HFFc6 (cell line): ENCODE data around the gene MAGI1. TPM values are rescaled to one million over a fixed set of nuclear protein-coding genes. Genes with fewer than 3 reads are reported as not detected.

ENCODE experiments used
- DNase-seq: peaks from one replicate; pipeline ENCODE4 v3.0.0-alpha.2; 2018
- H3K27ac Mint-ChIP-seq: 2 replicates; pipeline ENCODE4 v1.8.0; 2020; ENCODE audit warnings: mild to moderate bottlenecking, mixed read lengths
- H3K27me3 Mint-ChIP-seq: 2 replicates; pipeline ENCODE4 v1.8.0; 2021; ENCODE audit warnings: mild to moderate bottlenecking, moderate library complexity, mixed read lengths; ENCODE audit not compliant: insufficient read depth
- H3K36me3 Mint-ChIP-seq: 2 replicates; pipeline ENCODE4 v1.8.0; 2021; ENCODE audit warnings: low read depth, mixed read lengths
- H3K4me1 Mint-ChIP-seq: 2 replicates; pipeline ENCODE4 v1.8.0; 2020; ENCODE audit warnings: low read depth, mixed read lengths
- H3K4me3 Mint-ChIP-seq: 2 replicates; pipeline ENCODE4 v1.8.0; 2020; ENCODE audit warnings: mild to moderate bottlenecking, moderate library complexity, mixed read lengths
- H3K9me3 Mint-ChIP-seq: 2 replicates; pipeline ENCODE4 v1.8.0; 2020; ENCODE audit warnings: mild to moderate bottlenecking, mixed read lengths
- CTCF ChIP-seq: fragments of 200-600 bp; sonication (generic); IDR thresholded peaks from 2 replicates; pipeline ENCODE4 v1.5.0; 2021; ENCODE audit warnings: antibody characterized with exemption, mild to moderate bottlenecking
- total RNA-seq, 6 experiments: library from RNA; stranded (reverse); fragmentation: NEBNext Ultra II Directional; extraction: Animal tissue kit (Norgen Biotek cat#: 25700); gene quantifications; 2 replicates in 1 of 6; 3 replicates in 5 of 6; pipeline ENCODE4 v1.2.3, GENCODE V29; 2021

MAGI1 gene
- total RNA-seq, 6 experiments from 2014 or later, result 21.1 to 30.5 (median 22.4) TPM

- no peak for TF ChIP-seq CTCF
- Mint-ChIP-seq H3K36me3 (no peaks in the 10 kb centered on the region), H3K4me3 (no peak overlapping the region), H3K9me3 (no peaks in the 10 kb centered on the region), H3K27ac (no peak overlapping the region), H3K4me1 (peaks cover 11% of the 10 kb centered on the region), H3K27me3 (peaks cover 8% of the 10 kb centered on the region)
- DNase-seq, result no peak
These were observed 695.0 kb downstream of the MAGI1 start for GRCh38 chr3:65343736-65344135.

GRCh38 chr3:65343026-65343425 is 695.7 kb downstream of the MAGI1 start:
- no peak for TF ChIP-seq CTCF
- Mint-ChIP-seq H3K4me1 (peaks cover 4% of the 10 kb centered on the region), H3K4me3 (no peak overlapping the region), H3K36me3 (no peaks in the 10 kb centered on the region), H3K27ac (no peak overlapping the region), H3K27me3 (peaks cover 8% of the 10 kb centered on the region), H3K9me3 (no peaks in the 10 kb centered on the region)
- no peak for DNase-seq

GRCh38 chr3:65342084-65342683 is 696.5 kb downstream of the MAGI1 start:
- Mint-ChIP-seq H3K4me3 (no peak overlapping the region), H3K4me1 (no peaks in the 10 kb centered on the region; the same call in 1 of the 2 replicates), H3K9me3 (no peaks in the 10 kb centered on the region), H3K27me3 (peaks cover 8% of the 10 kb centered on the region), H3K36me3 (no peaks in the 10 kb centered on the region), H3K27ac (no peak overlapping the region)
- TF ChIP-seq CTCF, result peak; percentile 87
- DNase-seq, result peak; percentile 14

- no peak for DNase-seq
- TF ChIP-seq CTCF, result no peak
- H3K4me1 Mint-ChIP-seq, result no peaks in the 10 kb centered on the region
- H3K9me3 Mint-ChIP-seq, result no peaks in the 10 kb centered on the region
- H3K27me3 Mint-ChIP-seq, result peaks cover 16% of the 10 kb centered on the region
- H3K27ac Mint-ChIP-seq, result no peak overlapping the region
- H3K4me3 Mint-ChIP-seq, result no peak overlapping the region
- no peaks in the 10 kb centered on the region for H3K36me3 Mint-ChIP-seq
These were observed 699.5 kb downstream of the MAGI1 start for GRCh38 chr3:65339192-65339740.

GRCh38 chr3:65338571-65338970 is 700.1 kb downstream of the MAGI1 start:
- Mint-ChIP-seq H3K27me3 (peaks cover 13% of the 10 kb centered on the region), H3K27ac (no peak overlapping the region), H3K4me3 (no peak overlapping the region), H3K4me1 (no peaks in the 10 kb centered on the region), H3K36me3 (no peaks in the 10 kb centered on the region), H3K9me3 (no peaks in the 10 kb centered on the region)
- peak; percentile 19 for DNase-seq
- no peak for TF ChIP-seq CTCF
